ENCODE data around the gene CCP110. TPM values are rescaled to one million over a fixed set of nuclear protein-coding genes. Genes with fewer than 3 reads are reported as not detected.

CCP110 gene
- total and polyA plus RNA-seq, 2 of the 13 experiments (the other 11 are each of a cell fraction or from before 2014, with no cell fraction given), result 10.0 to 11.1 TPM

GRCh38 chr16:19555186-19555937, 31.6 kb downstream of the CCP110 start, which contains the start of gene VPS35L (continued):
- TF ChIP-seq ZHX2 (IDR thresholded peaks at IDR 0.05; ENCODE audit: low read depth), result peak; percentile 98
- TF ChIP-seq ZHX2 (CRISPR knock-in tag; IDR thresholded peaks at IDR 0.05; ENCODE audit: borderline replicate concordance), result no peak
- TF ChIP-seq ZNF138 (CRISPR knock-in tag; IDR thresholded peaks at IDR 0.05; ENCODE audit: low read depth), result peak; percentile 86; the same call in 1 of the 2 replicates
- no peak for TF ChIP-seq ZNF318 (CRISPR knock-in tag; IDR thresholded peaks at IDR 0.05)
